ENCODE results near the gene NOS3. TPM values are rescaled to one million over a fixed set of nuclear protein-coding genes. Genes with fewer than 3 reads are reported as not detected.

Gene NOS3
- polyA plus RNA-seq, 1 donor from 2014 or later, result not detected

DNA sequence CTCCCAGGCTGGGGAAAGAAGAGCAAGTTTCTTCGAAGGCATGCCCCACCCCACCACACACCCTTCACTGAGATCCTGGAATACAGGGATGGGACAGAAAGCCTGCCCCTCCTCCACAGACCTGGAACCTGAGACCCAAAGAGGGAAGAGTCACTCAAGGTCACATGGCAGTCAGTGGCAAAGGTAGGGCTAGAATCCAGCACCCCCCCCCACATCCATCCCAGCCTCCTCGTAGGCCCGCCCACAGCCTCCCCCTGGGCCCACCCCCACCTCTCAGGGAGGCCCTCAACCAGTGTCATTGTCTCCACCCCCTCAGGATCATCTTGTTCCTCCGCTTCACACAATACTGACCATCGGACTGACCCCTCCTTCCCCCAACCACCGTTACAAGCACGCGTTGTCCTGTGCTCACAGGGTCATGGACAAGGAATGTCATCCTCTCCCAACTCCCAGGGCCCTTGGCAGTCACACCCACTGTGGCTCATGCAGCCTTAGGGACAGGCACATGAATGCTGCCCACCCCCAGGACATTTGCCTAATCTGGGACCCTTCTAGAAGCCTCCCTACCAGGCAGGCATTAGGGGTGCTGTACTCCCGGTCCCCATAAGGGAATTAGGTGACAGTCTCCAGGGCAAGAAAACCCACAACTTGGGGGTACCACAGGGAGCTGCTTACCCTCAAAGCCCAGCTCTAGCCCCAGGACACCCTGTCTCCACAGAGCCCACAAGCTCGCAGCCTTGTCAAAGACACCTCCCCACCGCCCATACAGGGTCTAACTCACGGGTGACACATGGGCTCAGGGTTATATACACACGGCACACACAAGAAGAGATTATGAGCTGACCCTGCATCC, 14.1 kb upstream of the NOS3 start:
- H3K27ac ChIP-seq (ENCODE audit: low read length), result peak overlapping the region; percentile 57
- H3K36me3 ChIP-seq (ENCODE audit: insufficient read depth, low read length), result no peaks in the 10 kb centered on the region
- no peaks in the 10 kb centered on the region for H3K9me2 ChIP-seq (ENCODE audit: insufficient read depth, low read length)
- H3K9me3 ChIP-seq (ENCODE audit: low read length), result no peaks in the 10 kb centered on the region
- peak overlapping the region; percentile 72 for H3K4me3 ChIP-seq (ENCODE audit: low read length)
- H2AFZ ChIP-seq (ENCODE audit: low read depth, low read length), result no peak overlapping the region
- peak overlapping the region; percentile 74 for H3K9ac ChIP-seq (ENCODE audit: low read length)
- TF ChIP-seq RAD21 (conservative IDR thresholded peaks at IDR 0.05) (no peak), MXI1 (conservative IDR thresholded peaks at IDR 0.05; ENCODE audit: poor library complexity, severe bottlenecking) (peak; percentile 44)
- H3K4me2 ChIP-seq (ENCODE audit: low read length), result peak overlapping the region; percentile 93
- no peaks in the 10 kb centered on the region for H4K20me1 ChIP-seq (ENCODE audit: insufficient read depth)
- H3F3A ChIP-seq (ENCODE audit: insufficient read depth, low read length, poor library complexity, severe bottlenecking), result peaks cover 7% of the 10 kb centered on the region
- H3K79me2 ChIP-seq (replicated peaks; ENCODE audit: insufficient read depth, low read length), result peaks cover 45% of the 10 kb centered on the region
- H3K27me3 ChIP-seq (ENCODE audit: insufficient read depth, low read depth, low read length), result no peaks in the 10 kb centered on the region

DNA sequence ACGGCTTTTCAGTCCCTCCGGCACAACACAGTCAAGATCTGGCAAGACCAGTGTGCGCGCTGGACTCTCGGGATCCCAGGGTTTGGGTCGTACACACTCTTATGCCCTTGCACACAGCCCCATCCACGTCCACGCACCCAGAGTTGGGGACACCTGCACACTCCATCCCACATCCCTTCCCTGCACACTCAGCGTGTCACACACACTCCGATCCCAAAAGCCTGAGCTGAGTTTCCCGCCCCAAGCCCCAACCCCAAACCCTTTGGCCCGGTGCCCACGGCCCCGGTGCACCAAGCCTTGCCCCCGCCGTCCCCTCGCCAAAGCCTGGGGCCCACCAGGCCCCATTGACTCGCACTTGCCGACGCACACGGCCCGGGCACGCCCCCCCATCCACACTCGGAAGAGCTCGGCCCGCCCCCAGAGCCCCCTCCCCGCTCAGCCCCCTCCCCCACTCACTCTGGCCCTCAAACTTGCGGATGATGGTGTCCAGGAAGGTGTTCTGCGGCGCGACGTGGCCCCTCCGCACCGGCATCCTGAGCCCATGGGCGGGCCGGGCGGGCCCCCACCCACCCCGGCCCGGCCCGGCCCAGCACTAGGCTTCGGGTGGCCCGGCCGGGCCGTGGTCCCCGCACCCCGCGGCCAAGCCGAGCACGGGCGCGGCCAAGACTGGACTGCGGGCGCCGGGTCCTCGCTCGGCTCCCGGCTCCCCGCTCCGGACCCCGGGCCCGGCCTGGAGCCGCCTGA, 13.3 kb upstream of the NOS3 start:
- Histone ChIP-seq H3K27ac (ENCODE audit: low read length) (peak overlapping the region; percentile 57), H3K4me3 (ENCODE audit: low read length) (peak overlapping the region; percentile 72), H3K9me2 (ENCODE audit: insufficient read depth, low read length) (no peaks in the 10 kb centered on the region), H2AFZ (ENCODE audit: low read depth, low read length) (no peak overlapping the region), H3K9me3 (ENCODE audit: low read length) (no peaks in the 10 kb centered on the region), H3K36me3 (ENCODE audit: insufficient read depth, low read length) (no peaks in the 10 kb centered on the region), H3K27me3 (ENCODE audit: insufficient read depth, low read depth, low read length) (no peaks in the 10 kb centered on the region), H3K79me2 (replicated peaks; ENCODE audit: insufficient read depth, low read length) (peaks cover 37% of the 10 kb centered on the region), H3K4me2 (ENCODE audit: low read length) (peak overlapping the region; percentile 93), H3K9ac (ENCODE audit: low read length) (peak overlapping the region; percentile 74), H3F3A (ENCODE audit: insufficient read depth, low read length, poor library complexity, severe bottlenecking) (peaks cover 7% of the 10 kb centered on the region), H4K20me1 (ENCODE audit: insufficient read depth) (no peaks in the 10 kb centered on the region)
- TF ChIP-seq POLR2AphosphoS5 (IDR thresholded peaks at IDR 0.05) (peak; percentile 29), MXI1 (conservative IDR thresholded peaks at IDR 0.05; ENCODE audit: poor library complexity, severe bottlenecking) (peak; percentile 36)
- TF ChIP-seq, protein P1, sequence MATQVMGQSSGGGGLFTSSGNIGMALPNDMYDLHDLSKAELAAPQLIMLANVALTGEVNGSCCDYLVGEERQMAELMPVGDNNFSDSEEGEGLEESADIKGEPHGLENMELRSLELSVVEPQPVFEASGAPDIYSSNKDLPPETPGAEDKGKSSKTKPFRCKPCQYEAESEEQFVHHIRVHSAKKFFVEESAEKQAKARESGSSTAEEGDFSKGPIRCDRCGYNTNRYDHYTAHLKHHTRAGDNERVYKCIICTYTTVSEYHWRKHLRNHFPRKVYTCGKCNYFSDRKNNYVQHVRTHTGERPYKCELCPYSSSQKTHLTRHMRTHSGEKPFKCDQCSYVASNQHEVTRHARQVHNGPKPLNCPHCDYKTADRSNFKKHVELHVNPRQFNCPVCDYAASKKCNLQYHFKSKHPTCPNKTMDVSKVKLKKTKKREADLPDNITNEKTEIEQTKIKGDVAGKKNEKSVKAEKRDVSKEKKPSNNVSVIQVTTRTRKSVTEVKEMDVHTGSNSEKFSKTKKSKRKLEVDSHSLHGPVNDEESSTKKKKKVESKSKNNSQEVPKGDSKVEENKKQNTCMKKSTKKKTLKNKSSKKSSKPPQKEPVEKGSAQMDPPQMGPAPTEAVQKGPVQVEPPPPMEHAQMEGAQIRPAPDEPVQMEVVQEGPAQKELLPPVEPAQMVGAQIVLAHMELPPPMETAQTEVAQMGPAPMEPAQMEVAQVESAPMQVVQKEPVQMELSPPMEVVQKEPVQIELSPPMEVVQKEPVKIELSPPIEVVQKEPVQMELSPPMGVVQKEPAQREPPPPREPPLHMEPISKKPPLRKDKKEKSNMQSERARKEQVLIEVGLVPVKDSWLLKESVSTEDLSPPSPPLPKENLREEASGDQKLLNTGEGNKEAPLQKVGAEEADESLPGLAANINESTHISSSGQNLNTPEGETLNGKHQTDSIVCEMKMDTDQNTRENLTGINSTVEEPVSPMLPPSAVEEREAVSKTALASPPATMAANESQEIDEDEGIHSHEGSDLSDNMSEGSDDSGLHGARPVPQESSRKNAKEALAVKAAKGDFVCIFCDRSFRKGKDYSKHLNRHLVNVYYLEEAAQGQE (IDR thresholded peaks at IDR 0.05; ENCODE audit: borderline replicate concordance), result no peak

DNA sequence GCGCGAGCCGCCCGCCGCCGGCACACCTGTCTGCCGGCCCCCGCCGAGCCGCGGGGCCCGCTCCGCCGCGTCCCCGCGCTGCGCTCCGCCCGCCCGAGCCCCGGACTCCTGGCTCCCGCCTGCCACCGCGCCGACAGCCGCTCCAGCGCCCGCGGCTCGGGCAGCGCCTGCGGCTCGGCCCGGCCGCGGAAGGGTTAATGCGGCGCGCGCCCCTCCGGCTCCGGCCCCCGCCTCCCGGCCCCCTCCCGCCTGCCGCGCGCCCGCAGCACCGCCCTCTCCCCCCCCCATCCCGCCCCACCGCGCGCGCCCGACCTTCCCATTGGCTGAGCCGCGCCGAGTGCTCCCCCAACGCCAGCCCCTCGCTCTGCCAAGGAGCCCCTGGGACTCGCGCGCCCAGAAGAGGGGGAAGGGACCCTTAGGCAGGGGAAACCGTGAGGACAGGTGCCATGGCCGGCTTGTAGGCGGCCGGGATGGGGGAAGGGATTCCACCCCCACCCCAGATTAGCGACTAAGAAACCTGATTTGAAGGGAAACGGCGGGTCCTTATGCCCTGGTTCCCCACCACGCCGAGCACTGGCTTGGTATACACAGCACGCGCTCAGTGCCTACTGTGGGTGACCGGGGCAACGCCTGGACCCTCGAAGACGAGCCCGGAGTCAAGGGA, 12.6 kb upstream of the NOS3 start, which contains the start of gene KCNH2:
TSS of gene KCNH2 (minus strand) at position 196 of the 664 bp plus-strand sequence. CDS start 408 bp downstream, outside the sequence.
- Histone ChIP-seq H3K27ac (ENCODE audit: low read length) (peak within 1 kb of the TSS; percentile 99), H3K9ac (ENCODE audit: low read length) (peak within 1 kb of the TSS; percentile 95), H3F3A (ENCODE audit: insufficient read depth, low read length, poor library complexity, severe bottlenecking) (peaks cover 7% of the 10 kb centered on the region), H3K36me3 (ENCODE audit: insufficient read depth, low read length) (no peaks in the 10 kb centered on the region), H3K79me2 (replicated peaks; ENCODE audit: insufficient read depth, low read length) (peaks cover 32% of the 10 kb centered on the region), H3K9me3 (ENCODE audit: low read length) (no peaks in the 10 kb centered on the region), H2AFZ (ENCODE audit: low read depth, low read length) (no peak within 1 kb of the TSS), H3K27me3 (ENCODE audit: insufficient read depth, low read depth, low read length) (no peaks in the 10 kb centered on the region), H3K4me3 (ENCODE audit: low read length) (peak within 1 kb of the TSS; percentile 73), H3K9me2 (ENCODE audit: insufficient read depth, low read length) (no peaks in the 10 kb centered on the region), H3K4me2 (ENCODE audit: low read length) (peak within 1 kb of the TSS; percentile 93), H4K20me1 (ENCODE audit: insufficient read depth) (no peaks in the 10 kb centered on the region)
- TF ChIP-seq EZH2 (IDR thresholded peaks at IDR 0.05; ENCODE audit: borderline replicate concordance, insufficient read depth, low read length, poor library complexity, severe bottlenecking) (no peak), EP300 (conservative IDR thresholded peaks at IDR 0.05; ENCODE audit: poor library complexity, severe bottlenecking) (peak; percentile 32), SMC3 (conservative IDR thresholded peaks at IDR 0.05; ENCODE audit: poor library complexity) (peak; percentile 14), POLR2AphosphoS5 (IDR thresholded peaks at IDR 0.05) (peak; percentile 94), RAD21 (conservative IDR thresholded peaks at IDR 0.05) (no peak), TAF1 (IDR thresholded peaks at IDR 0.05; ENCODE audit: low read depth) (peak; percentile 68), MXI1 (conservative IDR thresholded peaks at IDR 0.05; ENCODE audit: poor library complexity, severe bottlenecking) (peak; percentile 70)
- TF ChIP-seq, protein P2, sequence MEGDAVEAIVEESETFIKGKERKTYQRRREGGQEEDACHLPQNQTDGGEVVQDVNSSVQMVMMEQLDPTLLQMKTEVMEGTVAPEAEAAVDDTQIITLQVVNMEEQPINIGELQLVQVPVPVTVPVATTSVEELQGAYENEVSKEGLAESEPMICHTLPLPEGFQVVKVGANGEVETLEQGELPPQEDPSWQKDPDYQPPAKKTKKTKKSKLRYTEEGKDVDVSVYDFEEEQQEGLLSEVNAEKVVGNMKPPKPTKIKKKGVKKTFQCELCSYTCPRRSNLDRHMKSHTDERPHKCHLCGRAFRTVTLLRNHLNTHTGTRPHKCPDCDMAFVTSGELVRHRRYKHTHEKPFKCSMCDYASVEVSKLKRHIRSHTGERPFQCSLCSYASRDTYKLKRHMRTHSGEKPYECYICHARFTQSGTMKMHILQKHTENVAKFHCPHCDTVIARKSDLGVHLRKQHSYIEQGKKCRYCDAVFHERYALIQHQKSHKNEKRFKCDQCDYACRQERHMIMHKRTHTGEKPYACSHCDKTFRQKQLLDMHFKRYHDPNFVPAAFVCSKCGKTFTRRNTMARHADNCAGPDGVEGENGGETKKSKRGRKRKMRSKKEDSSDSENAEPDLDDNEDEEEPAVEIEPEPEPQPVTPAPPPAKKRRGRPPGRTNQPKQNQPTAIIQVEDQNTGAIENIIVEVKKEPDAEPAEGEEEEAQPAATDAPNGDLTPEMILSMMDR (IDR thresholded peaks at IDR 0.05; ENCODE audit: poor library complexity, severe bottlenecking), result no peak
- TF ChIP-seq, protein P1 (IDR thresholded peaks at IDR 0.05; ENCODE audit: borderline replicate concordance), result peak; percentile 68
